ENCODE data around the gene RDH11.

DNA sequence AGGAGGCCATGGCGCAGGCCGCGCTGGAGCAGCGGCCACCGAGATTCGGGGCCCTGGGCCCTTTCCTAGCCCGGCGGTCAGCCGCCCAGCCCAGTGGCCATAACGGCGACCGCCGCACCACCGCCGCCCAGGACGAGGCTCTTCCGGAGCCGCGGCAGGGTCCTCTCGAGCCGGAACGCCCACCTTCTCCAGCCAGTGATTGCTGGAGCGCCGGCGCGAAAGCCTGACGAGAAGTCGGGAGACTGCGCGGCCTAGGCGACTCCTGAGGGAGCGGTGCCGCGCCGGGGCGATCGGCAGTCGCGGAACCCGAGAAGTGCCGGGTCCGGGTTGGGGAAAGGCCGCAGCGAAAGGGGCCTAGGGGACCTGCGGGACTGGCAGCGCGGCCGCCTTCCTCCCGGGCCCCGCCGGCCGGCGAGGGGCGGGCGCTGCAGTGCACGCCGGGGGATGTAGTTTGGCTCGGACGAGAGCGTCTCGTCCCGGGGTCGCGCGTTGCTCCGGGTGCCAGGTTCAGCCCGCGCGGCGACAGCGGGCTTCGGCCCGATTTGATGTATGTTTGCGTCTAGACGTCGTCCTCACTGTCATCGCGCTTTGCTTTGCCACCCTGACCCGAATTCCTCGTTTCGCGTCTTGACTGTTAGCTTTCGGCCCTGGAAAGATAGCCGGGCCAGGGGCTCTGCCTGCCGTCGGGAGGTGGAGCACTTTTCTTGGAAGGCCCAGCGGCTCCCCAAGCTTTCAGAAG, 20.9 kb downstream of the RDH11 start, which contains the start of gene VTI1B:
- TF ChIP-seq, protein P1, sequence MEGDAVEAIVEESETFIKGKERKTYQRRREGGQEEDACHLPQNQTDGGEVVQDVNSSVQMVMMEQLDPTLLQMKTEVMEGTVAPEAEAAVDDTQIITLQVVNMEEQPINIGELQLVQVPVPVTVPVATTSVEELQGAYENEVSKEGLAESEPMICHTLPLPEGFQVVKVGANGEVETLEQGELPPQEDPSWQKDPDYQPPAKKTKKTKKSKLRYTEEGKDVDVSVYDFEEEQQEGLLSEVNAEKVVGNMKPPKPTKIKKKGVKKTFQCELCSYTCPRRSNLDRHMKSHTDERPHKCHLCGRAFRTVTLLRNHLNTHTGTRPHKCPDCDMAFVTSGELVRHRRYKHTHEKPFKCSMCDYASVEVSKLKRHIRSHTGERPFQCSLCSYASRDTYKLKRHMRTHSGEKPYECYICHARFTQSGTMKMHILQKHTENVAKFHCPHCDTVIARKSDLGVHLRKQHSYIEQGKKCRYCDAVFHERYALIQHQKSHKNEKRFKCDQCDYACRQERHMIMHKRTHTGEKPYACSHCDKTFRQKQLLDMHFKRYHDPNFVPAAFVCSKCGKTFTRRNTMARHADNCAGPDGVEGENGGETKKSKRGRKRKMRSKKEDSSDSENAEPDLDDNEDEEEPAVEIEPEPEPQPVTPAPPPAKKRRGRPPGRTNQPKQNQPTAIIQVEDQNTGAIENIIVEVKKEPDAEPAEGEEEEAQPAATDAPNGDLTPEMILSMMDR (IDR thresholded peaks at IDR 0.05; ENCODE audit: insufficient read depth, low read length, poor library complexity, severe bottlenecking), result no peak
- no peak for TF ChIP-seq EZH2phosphoT487 (conservative IDR thresholded peaks at IDR 0.05; ENCODE audit: low read length)
